HG03575 (cell line): ENCODE results near the gene IRF9.

Experiments used
- ATAC-seq: cut with Tn5 transposase; IDR thresholded peaks from one replicate; pipeline ENCODE4 v1.9.1; 2021; ENCODE audit not compliant: unreplicated experiment, insufficient number of reproducible peaks, low FRiP score; ENCODE audit errors: extremely low read depth

The IRF9 gene

GRCh38 chr14:24167469-24168114, 6.5 kb downstream of the IRF9 start:
- ATAC-seq = no peak

- ATAC-seq = peak; percentile 30
Observed at GRCh38 chr14:24171422-24172260, 10.6 kb downstream of the IRF9 start, which contains the start of gene REC8. REC8 (plus strand) TSS chr14:24172080; CDS start chr14:24172553, 473 bp downstream.

- ATAC-seq = no peak
Observed at GRCh38 chr14:24172261-24172860, 11.3 kb downstream of the IRF9 start.

- ATAC-seq = no peak
Observed at GRCh38 chr14:24172871-24173281, 11.8 kb downstream of the IRF9 start.

GRCh38 chr14:24176599-24176998, 15.5 kb downstream of the IRF9 start:
- ATAC-seq = no peak

GRCh38 chr14:24177041-24177825, 16.2 kb downstream of the IRF9 start:
- no peak for ATAC-seq

- ATAC-seq = no peak
Observed at GRCh38 chr14:24177891-24178290, 16.8 kb downstream of the IRF9 start.

GRCh38 chr14:24178399-24179178, 17.5 kb downstream of the IRF9 start:
- ATAC-seq = no peak

GRCh38 chr14:24179294-24179960, 18.4 kb downstream of the IRF9 start:
- ATAC-seq = no peak

GRCh38 chr14:24179961-24180796, 19.1 kb downstream of the IRF9 start:
- ATAC-seq = no peak

GRCh38 chr14:24181371-24182077, 20.5 kb downstream of the IRF9 start:
- no peak for ATAC-seq

- ATAC-seq = no peak
Observed at GRCh38 chr14:24182110-24182882, 21.2 kb downstream of the IRF9 start.

GRCh38 chr14:24183014-24183481, 22.0 kb downstream of the IRF9 start:
- ATAC-seq = no peak

GRCh38 chr14:24184104-24184970, 23.3 kb downstream of the IRF9 start:
- ATAC-seq = no peak

- no peak for ATAC-seq
Observed at GRCh38 chr14:24185026-24185425, 24.0 kb downstream of the IRF9 start.
